Endothelial cell of umbilical vein (primary cell): ENCODE data around the gene PLA2G2D. TPM values are rescaled to one million over a fixed set of nuclear protein-coding genes. Genes with fewer than 3 reads are reported as not detected.

Experiments used
- Bru-seq: library from RNA; stranded (reverse); fragments of 400-500 nt; gene quantifications from one replicate; lab custom pipeline; 2021; lab: Mats Ljungman, UMichigan
- BruChase-seq, 2 experiments: library from RNA; stranded (reverse); fragments of 400-500 nt; gene quantifications; one replicate each; lab custom pipeline; 2021; lab: Mats Ljungman, UMichigan
- BruUV-seq: library from RNA; stranded (reverse); fragments of 400-500 nt; replicated peaks from 2 replicates; lab custom pipeline; 2021; lab: Mats Ljungman, UMichigan
- CTCF ChIA-PET: fragments of 300-600, 350-600 bp; sonication (Branson Sonifier 250); formaldehyde crosslinking; loops from one replicate; lab custom pipeline; 2021; ENCODE audit warnings: antibody characterized with exemption, inconsistent platforms; lab: Charles Lee
- POLR2A ChIA-PET: fragments of 300-600, 350-600 bp; sonication (Branson Sonifier 250); formaldehyde crosslinking; loops from one replicate; lab custom pipeline; 2021; ENCODE audit warnings: antibody characterized with exemption, inconsistent platforms; lab: Charles Lee
- DNase-seq: peaks from one replicate; pipeline ENCODE4 v3.0.0-alpha.2; 2011; ENCODE audit warnings: low read depth, low spot score
- FAIRE-seq: peaks from 2 replicates; lab custom pipeline; 2011; peaks lifted over from hg19 to GRCh38; lab: Jason Lieb, UNC
- H2AFZ ChIP-seq: 2 replicates; pipeline ENCODE4 v1.6.0; 2012; ENCODE audit warnings: low read depth, low read length, control low read depth, inconsistent platforms
- H3K27ac ChIP-seq: 2 replicates; pipeline ENCODE4 v1.5.1; 2011; ENCODE audit warnings: low read depth, mild to moderate bottlenecking, control low read depth, low read length, moderate library complexity; ENCODE audit not compliant: insufficient read depth
- H3K27me3 ChIP-seq, 2 experiments: 2 replicates each; pipeline versions ENCODE4 v1.6.0 to v1.6.1; 2011; ENCODE audit warnings: low read length in 2 of 2, mixed read lengths in 1 of 2; ENCODE audit not compliant: control insufficient read depth in 2 of 2, insufficient read depth in 2 of 2
- H3K36me3 ChIP-seq, 2 experiments: 2 replicates in 1 of 2; 3 replicates in 1 of 2; pipeline ENCODE4 v1.5.1; 2011; ENCODE audit warnings: low read length in 2 of 2, mild to moderate bottlenecking in 1 of 2, moderate library complexity in 1 of 2; ENCODE audit not compliant: control insufficient read depth in 2 of 2, insufficient read depth in 2 of 2; ENCODE audit errors: extremely low read depth in 1 of 2
- H3K4me1 ChIP-seq: 3 replicates; pipeline ENCODE4 v1.5.1; 2011; ENCODE audit warnings: mild to moderate bottlenecking, low read length; ENCODE audit not compliant: control insufficient read depth, insufficient read depth; ENCODE audit errors: extremely low read depth
- H3K4me2 ChIP-seq: 2 replicates; pipeline ENCODE4 v1.6.1; 2011; ENCODE audit warnings: low read length, control low read depth, mixed read lengths; ENCODE audit not compliant: insufficient read depth
- H3K4me3 ChIP-seq, 3 experiments: fragments of 200-600 bp in 1 of 3; sonication (generic), shearing (Covaris generic) in 1 of 3; replicated peaks in 1 of 3; 2 replicates each; pipeline ENCODE4 v1.5.1; 2011 to 2016; ENCODE audit warnings: control low read depth in 3 of 3, low read length in 3 of 3, mild to moderate bottlenecking in 2 of 3, inconsistent platforms in 1 of 3, low read depth in 1 of 3, moderate library complexity in 1 of 3; ENCODE audit not compliant: insufficient read depth in 1 of 3
- H3K79me2 ChIP-seq: 2 replicates; pipeline ENCODE4 v1.6.0; 2012; ENCODE audit warnings: low read length, inconsistent platforms; ENCODE audit not compliant: control insufficient read depth, insufficient read depth
- H3K9ac ChIP-seq: replicated peaks from 2 replicates; pipeline ENCODE3; 2011; ENCODE audit warnings: low read length, control low read depth; ENCODE audit not compliant: insufficient read depth; ENCODE audit errors: extremely low read depth
- H3K9me1 ChIP-seq: replicated peaks from 3 replicates; pipeline ENCODE4 v1.6.0; 2011; ENCODE audit warnings: mild to moderate bottlenecking, low read length; ENCODE audit not compliant: control insufficient read depth, insufficient read depth; ENCODE audit errors: extremely low read depth
- H3K9me3 ChIP-seq: replicated peaks from 2 replicates; pipeline ENCODE4 v1.5.1; 2012; ENCODE audit warnings: low read length, inconsistent platforms; ENCODE audit not compliant: control insufficient read depth, insufficient read depth
- H4K20me1 ChIP-seq: replicated peaks from 2 replicates; pipeline ENCODE3; 2011; ENCODE audit warnings: mild to moderate bottlenecking, low read length; ENCODE audit not compliant: control insufficient read depth, insufficient read depth; ENCODE audit errors: extremely low read depth
- CTCF ChIP-seq, 2 donors: IDR thresholded peaks; 1 replicate in 1 of 2; 2 replicates in 1 of 2; pipeline ENCODE4 v1.5.1; 2011; ENCODE audit warnings: low read length in 2 of 2, mild to moderate bottlenecking in 2 of 2, moderate library complexity in 2 of 2, control low read depth in 1 of 2, inconsistent platforms in 1 of 2, low read depth in 1 of 2; ENCODE audit not compliant: insufficient read depth in 1 of 2; ENCODE audit errors: extremely low read depth in 1 of 2
- EZH2 ChIP-seq: IDR thresholded peaks from 2 replicates; pipeline ENCODE4 v1.6.1; 2012; ENCODE audit warnings: borderline replicate concordance, low read depth, mild to moderate bottlenecking, moderate library complexity, low read length, inconsistent platforms; ENCODE audit not compliant: severe bottlenecking
- FOS ChIP-seq: IDR thresholded peaks from 2 replicates; pipeline ENCODE4 v1.6.1; 2011; ENCODE audit warnings: mild to moderate bottlenecking, low read length, moderate library complexity, borderline replicate concordance; ENCODE audit not compliant: insufficient read depth
- GATA2 ChIP-seq: IDR thresholded peaks from 2 replicates; pipeline ENCODE4 v1.7.0; 2011; ENCODE audit warnings: low read depth, mild to moderate bottlenecking, moderate library complexity, mixed read lengths, low read length; ENCODE audit not compliant: insufficient read length, insufficient read depth
- JUN ChIP-seq: IDR thresholded peaks from 2 replicates; pipeline ENCODE4 v1.6.1; 2011; ENCODE audit warnings: borderline replicate concordance, low read depth; ENCODE audit not compliant: insufficient read length, insufficient read depth
- MAX ChIP-seq: IDR thresholded peaks from 2 replicates; pipeline ENCODE4 v1.6.1; 2011; ENCODE audit not compliant: insufficient read depth, insufficient read length
- MYC ChIP-seq: IDR thresholded peaks from one replicate; pipeline ENCODE4 v1.6.1; 2011; ENCODE audit warnings: mild to moderate bottlenecking, low read depth, low read length
- POLR2A ChIP-seq: IDR thresholded peaks from 2 replicates; pipeline ENCODE4 v1.6.1; 2012; ENCODE audit warnings: low read depth, mild to moderate bottlenecking, control low read depth, low read length
- POLR2AphosphoS5 ChIP-seq: IDR thresholded peaks from 2 replicates; pipeline ENCODE4 v1.6.1; 2012; ENCODE audit warnings: low read depth, mild to moderate bottlenecking, control low read depth, low read length, moderate library complexity; ENCODE audit not compliant: insufficient read depth
- dilution Hi-C: fragments of 300-500 bp; cut with MboI; formaldehyde crosslinking; loops from one replicate; pipeline ENCODE4 v1.15.0; 2019; ENCODE audit warnings: low sequenced_read_pairs; ENCODE audit not compliant: extremely low pct_ligation_motif_present
- intact Hi-C: fragments of 100-400 bp; cut with micrococcal nuclease; formaldehyde crosslinking; loops from one replicate; pipeline ENCODE4 v1.10.0; 2022
- long read RNA-seq: library from polyadenylated mRNA; stranded (forward); transcript quantifications from one replicate; pipeline ENCODE4 v2.0.0, GENCODE V29; 2021
- polyA minus RNA-seq, 3 experiments: library from RNA; depleted of rRNA, polyadenylated mRNA; stranded (reverse); fragments of >200 nt; gene quantifications; 1 replicate in 1 of 3; 2 replicates in 2 of 3; pipeline ENCODE4 v1.2.3, GENCODE V29; 2011
- polyA plus RNA-seq, 4 experiments: library from polyadenylated mRNA; depleted of rRNA in 3 of 4; stranded (reverse) in 3 of 4; unstranded in 1 of 4; fragments of >200 nt; gene quantifications; 2 replicates each; pipeline versions ENCODE4 v1.2.1 to v1.2.3, GENCODE V29; 2011 to 2012; ENCODE audit warnings: missing spikeins in 1 of 4
- total RNA-seq: library from RNA; stranded (reverse); gene quantifications from 2 replicates; pipeline ENCODE4 v1.2.3, GENCODE V29; 2021

Gene PLA2G2D
- total RNA-seq (not detected in 2 replicates), polyA plus RNA-seq (not detected in 2 replicates), polyA minus RNA-seq (not detected in 2 replicates), Bru-seq, nascent RNA (not detected), BruChase-seq, experiment 1, labeled RNA remaining after a 6-hour chase (not detected), BruChase-seq, experiment 2, labeled RNA remaining after a 2-hour chase (not detected)
- not detected in 2 replicates for polyA plus RNA-seq (2011; cell fraction: cytosol; rRNA removed)
- polyA plus RNA-seq (2011; cell fraction: nucleus; rRNA removed): not detected in 2 replicates
- polyA plus RNA-seq (2012): not detected in 2 replicates
- polyA minus RNA-seq (2011; cell fraction: cytosol; rRNA and poly(A)+ RNA removed): not detected
- not detected in 2 replicates for polyA minus RNA-seq (2011; cell fraction: nucleus; rRNA and poly(A)+ RNA removed)
- long read RNA-seq: 0 reads

GRCh38 chr1:20119347-20119746 lies at the start of gene PLA2G2D:
Gene PLA2G2D (minus strand): TSS chr1:20119536. CDS start chr1:20119498, 38 bp downstream.
- H3K27me3 ChIP-seq: peaks cover 0 to 1% of the 10 kb centered on the region in 2 experiments
- intact Hi-C loops (no loop called here), dilution Hi-C loops (no loop called here)
- H3K4me2 ChIP-seq: no peak within 1 kb of the TSS
- CTCF ChIA-PET: interaction anchor here (1.4 kb wide), 1 partner anchor 11 kb away, joined by 3 read pairs; no protein-coding TSS in a partner anchor
- H3K9ac ChIP-seq: no peak within 1 kb of the TSS
- no peaks in the 10 kb centered on the region for H3K36me3 ChIP-seq
- TF ChIP-seq FOS (no peak), EZH2 (no peak), JUN (no peak), POLR2A (no peak), MAX (no peak), GATA2 (no peak), MYC (no peak), POLR2AphosphoS5 (no peak), CTCF (IDR thresholded peaks at IDR 0.05; ENCODE audit: extremely low read depth in 1 of 2, insufficient read depth in 1 of 2, low read depth in 1 of 2, low read length in 2 of 2) (no peak)
- BruUV-seq: no TSS peak
- POLR2A ChIA-PET: interaction anchor here (0.7 kb wide), 1 partner anchor 38 kb away, joined by 4 read pairs; no protein-coding TSS in a partner anchor
- H3K79me2 ChIP-seq: no peaks in the 10 kb centered on the region
- H3K4me3 ChIP-seq: no peak within 1 kb of the TSS
- FAIRE-seq (no peak), DNase-seq (no peak)
- H3K4me1 ChIP-seq: no peaks in the 10 kb centered on the region
- H3K9me3 ChIP-seq: no peaks in the 10 kb centered on the region
- H3K27ac ChIP-seq: no peak within 1 kb of the TSS
- H2AFZ ChIP-seq: no peak within 1 kb of the TSS
- H3K9me1 ChIP-seq: no peaks in the 10 kb centered on the region
- H4K20me1 ChIP-seq: no peaks in the 10 kb centered on the region
